ENCODE data around the gene IRF2BP2. TPM values are rescaled to one million over a fixed set of nuclear protein-coding genes. Genes with fewer than 3 reads are reported as not detected.
"Not testable (repeated sequence)": the region's sequence is repeated elsewhere in the genome, so short reads cannot be mapped to it uniquely, and the experiment has no call there.

The IRF2BP2 gene
- total RNA-seq, 1 donor from 2014 or later = 72.9 TPM

- TF ChIP-seq POLR2AphosphoS5 (IDR thresholded peaks at IDR 0.05; ENCODE audit: insufficient read depth in 1 of 2, low read depth in 1 of 2) (no peak), CTCF (IDR thresholded peaks at IDR 0.05) (no peak), POLR2A (IDR thresholded peaks at IDR 0.05) (no peak)
- Histone ChIP-seq H3K9me3 (no peaks in the 10 kb centered on the region), H3K36me3 (no peaks in the 10 kb centered on the region), H3K27me3 (no peaks in the 10 kb centered on the region), H3K4me1 (peaks cover 23% of the 10 kb centered on the region), H3K27ac (no peak overlapping the region), H3K4me3 (no peak overlapping the region)
- peak in 1 of 2 donors; percentile 62 for DNase-seq (ENCODE audit: extremely low spot score in 2 of 2)
- intact Hi-C loops (cut with DNase I) = no loop called here
Observed at GRCh38 chr1:234595899-234596298, 14.1 kb downstream of the IRF2BP2 start.

- H3K27me3 ChIP-seq; intact Hi-C loops (cut with DNase I); H3K4me3 ChIP-seq; DNase-seq (ENCODE audit: extremely low spot score in 2 of 2); H3K27ac ChIP-seq; H3K36me3 ChIP-seq; H3K9me3 ChIP-seq: not testable (repeated sequence)
- H3K4me1 ChIP-seq = peaks cover 21% of the 10 kb centered on the region
Observed at GRCh38 chr1:234594575-234594974, 15.4 kb downstream of the IRF2BP2 start.

GRCh38 chr1:234593771-234594504 lies 16.0 kb downstream of the IRF2BP2 start:
- TF ChIP-seq POLR2AphosphoS5 (IDR thresholded peaks at IDR 0.05; ENCODE audit: insufficient read depth in 1 of 2, low read depth in 1 of 2) (no peak), CTCF (IDR thresholded peaks at IDR 0.05) (no peak), POLR2A (IDR thresholded peaks at IDR 0.05) (no peak)
- intact Hi-C loops (cut with DNase I) = no loop called here

GRCh38 chr1:234593109-234593508 lies 16.9 kb downstream of the IRF2BP2 start:
- H3K36me3 ChIP-seq = no peaks in the 10 kb centered on the region
- H3K27ac ChIP-seq = no peak overlapping the region
- TF ChIP-seq POLR2A (IDR thresholded peaks at IDR 0.05) = no peak
- no peak for TF ChIP-seq CTCF (IDR thresholded peaks at IDR 0.05)
- no peak for TF ChIP-seq POLR2AphosphoS5 (IDR thresholded peaks at IDR 0.05; ENCODE audit: insufficient read depth in 1 of 2, low read depth in 1 of 2)
- H3K27me3 ChIP-seq = no peaks in the 10 kb centered on the region
- no peak overlapping the region for H3K4me3 ChIP-seq
- no peaks in the 10 kb centered on the region for H3K9me3 ChIP-seq
- DNase-seq (ENCODE audit: extremely low spot score in 2 of 2) = no peak
- intact Hi-C loops (cut with DNase I) = no loop called here
- peaks cover 9% of the 10 kb centered on the region for H3K4me1 ChIP-seq

More at GRCh38 chr1:234593771-234594504, 16.0 kb downstream of the IRF2BP2 start:
- H3K27me3 ChIP-seq = no peaks in the 10 kb centered on the region
- H3K4me3 ChIP-seq = no peak overlapping the region
- H3K9me3 ChIP-seq = no peaks in the 10 kb centered on the region
- H3K36me3 ChIP-seq = no peaks in the 10 kb centered on the region
- peaks cover 17% of the 10 kb centered on the region for H3K4me1 ChIP-seq
- H3K27ac ChIP-seq = no peak overlapping the region
- peak; percentile 67 to 72 for DNase-seq (ENCODE audit: extremely low spot score in 2 of 2)

GRCh38 chr1:234592240-234592639 lies 17.7 kb downstream of the IRF2BP2 start:
- peak; percentile 46 to 64 for DNase-seq (ENCODE audit: extremely low spot score in 2 of 2)
- Histone ChIP-seq H3K4me3 (no peak overlapping the region), H3K4me1 (peaks cover 8% of the 10 kb centered on the region), H3K27ac (no peak overlapping the region), H3K27me3 (no peaks in the 10 kb centered on the region), H3K9me3 (no peaks in the 10 kb centered on the region), H3K36me3 (no peaks in the 10 kb centered on the region)
- no peak for TF ChIP-seq CTCF (IDR thresholded peaks at IDR 0.05)
- no peak for TF ChIP-seq POLR2A (IDR thresholded peaks at IDR 0.05)
- TF ChIP-seq POLR2AphosphoS5 (IDR thresholded peaks at IDR 0.05; ENCODE audit: insufficient read depth in 1 of 2, low read depth in 1 of 2) = no peak
- intact Hi-C loops (cut with DNase I) = no loop called here
